HG02840 (cell line): ENCODE results near the gene LIMS1.
A peak's percentile ranks its signal among the peaks of the same experiment; 100 is the strongest.
"Not testable (repeated sequence)": the region's sequence is repeated elsewhere in the genome, so short reads cannot be mapped to it uniquely, and the experiment has no call there.

ENCODE experiments used
- ATAC-seq: cut with Tn5 transposase; IDR thresholded peaks from one replicate; pipeline ENCODE4 v1.9.1; 2021; ENCODE audit warnings: mild to moderate bottlenecking, moderate library complexity, moderate number of reproducible peaks; ENCODE audit not compliant: unreplicated experiment, low FRiP score

The LIMS1 gene

DNA sequence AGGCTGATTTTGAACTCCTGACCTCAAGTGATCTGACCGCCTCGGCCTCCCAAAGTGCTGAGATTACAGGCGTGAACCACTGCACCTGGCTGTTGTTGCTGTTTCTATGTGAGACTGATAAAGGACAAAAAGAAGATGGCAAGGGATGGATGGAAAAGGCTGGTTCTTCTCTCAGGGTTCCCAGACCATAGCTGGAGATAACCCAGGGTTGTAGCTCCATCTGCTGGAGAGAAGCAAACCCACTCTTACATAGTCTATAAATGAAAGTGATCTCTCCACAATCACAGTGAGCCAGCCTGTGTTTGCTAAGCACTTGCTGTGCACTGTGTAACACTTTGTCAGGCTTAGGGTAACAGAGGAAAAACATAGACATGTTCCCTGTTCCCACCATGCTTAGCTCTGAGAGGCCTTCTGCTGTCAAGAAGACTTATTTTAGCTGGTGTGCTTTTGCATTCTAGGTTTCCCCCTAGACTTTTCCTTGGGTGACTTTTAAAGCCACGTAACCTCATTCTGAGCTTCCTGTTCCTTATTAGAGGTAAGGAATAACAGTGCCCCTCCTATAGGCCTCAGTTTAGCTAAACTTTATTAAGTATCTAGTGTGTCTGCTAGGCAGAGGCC, 49.7 kb downstream of the LIMS1 start:
- peak; percentile 58 for ATAC-seq

DNA sequence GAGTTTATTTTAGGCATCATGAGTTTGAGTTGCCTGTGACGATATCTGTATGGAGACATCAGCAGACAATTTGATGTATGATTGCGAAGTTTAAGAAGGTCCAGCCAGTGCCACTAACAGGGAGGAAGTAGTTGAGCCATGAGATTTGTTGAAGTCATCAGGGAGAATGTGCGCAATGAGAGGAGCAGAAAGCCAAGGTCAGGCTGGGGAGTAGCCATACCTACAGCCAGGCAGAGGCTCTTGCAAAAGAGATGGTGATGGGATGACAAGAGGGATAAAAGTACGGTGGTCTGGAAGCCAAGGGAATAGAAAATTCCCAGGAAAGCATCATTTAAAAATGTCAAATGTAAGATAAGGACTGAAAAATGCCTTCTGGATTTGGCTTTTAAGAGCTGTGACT, 51.2 kb downstream of the LIMS1 start:
- no peak for ATAC-seq

DNA sequence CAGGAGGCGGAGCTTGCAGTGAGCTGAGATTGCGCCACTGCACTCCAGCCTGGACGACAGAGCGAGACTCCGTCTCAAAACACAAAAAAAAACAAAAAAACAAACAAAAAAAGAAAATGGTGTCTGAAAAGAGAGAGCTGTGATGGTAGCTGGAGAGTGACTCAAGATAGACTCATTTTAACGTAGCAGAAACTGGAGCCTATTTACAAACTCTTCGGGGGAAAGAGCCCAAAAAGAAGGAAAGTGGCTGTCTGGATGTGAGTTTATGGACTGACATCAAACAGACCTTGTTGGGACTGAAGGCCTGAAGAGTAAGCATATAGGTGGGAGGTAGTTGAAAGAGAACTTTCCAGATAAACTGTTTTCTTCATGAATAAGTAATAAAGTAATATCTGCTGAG, 51.8 kb downstream of the LIMS1 start:
- ATAC-seq, result no peak

DNA sequence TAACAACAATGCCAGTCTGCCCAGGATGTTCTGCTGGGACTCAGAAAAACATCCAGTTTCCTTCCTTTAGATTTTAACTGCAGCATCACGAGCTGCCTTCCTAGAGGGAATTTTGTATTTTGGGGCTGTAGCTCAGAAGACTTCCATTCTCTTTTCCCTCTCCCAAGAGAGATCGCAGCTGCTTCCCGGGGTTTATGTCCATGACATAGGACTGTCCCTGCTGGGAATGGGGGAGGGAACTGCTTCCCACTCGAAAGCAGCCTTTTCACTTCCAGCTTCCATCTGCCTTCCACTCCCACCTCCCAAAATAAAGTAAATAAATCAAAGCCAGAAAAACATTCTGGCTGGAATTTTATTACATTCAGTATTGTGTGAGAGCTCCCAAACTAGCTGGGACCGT, 52.4 kb downstream of the LIMS1 start:
- ATAC-seq, result no peak

DNA sequence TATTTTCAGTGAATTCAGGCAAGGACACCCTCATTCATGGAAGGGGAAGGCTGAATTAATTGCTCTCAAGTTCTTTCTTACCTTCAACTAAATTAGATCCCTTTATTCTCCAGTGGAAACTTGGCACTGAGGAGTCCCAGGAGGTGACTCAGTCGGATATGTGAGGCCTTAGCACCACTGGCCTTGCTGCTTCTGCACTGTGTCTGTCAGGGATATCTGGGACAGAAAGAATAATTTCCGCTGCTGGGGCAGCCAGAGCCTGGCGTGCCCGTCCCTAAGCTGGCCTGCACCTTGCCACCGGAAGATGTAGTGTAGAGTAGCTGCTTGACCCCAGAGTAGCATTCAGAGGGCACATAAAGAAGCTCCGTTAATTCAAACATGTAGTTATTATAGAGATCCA, 53.4 kb downstream of the LIMS1 start:
- no peak for ATAC-seq

DNA sequence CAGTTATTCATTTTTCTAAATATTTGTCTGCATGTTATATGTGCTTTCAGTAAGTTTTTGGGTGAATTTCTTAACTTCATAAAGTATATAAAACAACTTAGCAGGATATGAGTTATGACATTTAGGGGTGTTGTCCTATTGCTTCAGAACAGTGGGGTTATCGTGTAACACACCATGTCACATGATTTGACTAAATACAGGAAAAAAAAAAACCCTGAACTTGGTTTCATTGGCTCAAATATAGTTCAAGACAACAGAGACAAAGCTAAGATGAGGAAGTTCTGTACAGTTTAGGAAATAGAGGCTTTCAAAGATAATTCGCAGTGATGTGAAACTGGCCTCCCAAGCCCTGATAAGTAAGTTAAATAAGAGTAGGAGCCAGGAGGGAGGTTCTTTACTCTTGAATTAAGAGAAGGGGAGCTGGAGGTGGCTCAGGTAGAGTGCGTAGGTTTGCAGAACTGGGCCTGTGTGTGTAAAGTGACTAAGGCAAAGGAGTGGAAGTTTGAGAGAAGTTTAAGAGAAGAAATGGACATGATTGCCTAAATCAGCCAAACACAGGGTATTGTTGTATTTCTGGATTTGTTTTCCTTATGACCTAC, 53.9 kb downstream of the LIMS1 start:
- no peak for ATAC-seq

DNA sequence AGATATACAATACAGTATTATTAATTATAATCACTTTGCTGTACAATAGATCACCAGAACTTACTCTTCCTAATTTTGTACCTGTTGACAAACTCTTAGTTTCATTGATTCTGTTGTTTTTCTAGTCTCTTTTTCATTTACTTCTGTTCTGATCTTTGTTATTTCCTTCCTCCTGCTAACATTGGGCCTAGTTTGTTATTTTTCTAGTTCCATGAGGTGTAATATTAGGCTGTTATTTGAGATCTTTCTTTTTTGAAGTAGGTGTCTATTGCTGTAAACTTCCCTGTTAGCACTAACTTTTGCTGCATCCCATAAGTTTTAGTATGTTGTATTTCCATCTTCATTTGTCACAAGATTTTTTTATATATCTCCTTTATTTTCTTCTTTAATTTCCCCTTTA, 55.1 kb downstream of the LIMS1 start:
- ATAC-seq, result no peak

DNA sequence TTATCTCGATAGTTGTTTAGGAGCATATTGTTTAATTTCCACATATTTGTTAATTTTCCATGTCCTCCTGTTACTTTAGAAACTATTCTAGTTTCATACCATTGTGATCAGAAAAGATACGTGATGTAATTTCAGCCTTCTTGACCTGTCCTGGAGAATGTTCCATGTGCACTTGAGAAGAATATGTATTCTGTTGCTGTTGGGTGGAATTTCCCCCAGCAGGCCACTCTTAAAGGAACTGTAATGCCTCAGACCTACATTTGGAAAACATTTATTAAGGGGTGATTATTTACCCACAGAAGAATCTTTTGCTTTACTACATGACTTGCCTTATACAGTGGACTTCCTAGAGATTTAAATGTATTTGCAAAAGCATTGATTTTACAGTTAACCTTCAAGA, 55.5 kb downstream of the LIMS1 start:
- no peak for ATAC-seq

DNA sequence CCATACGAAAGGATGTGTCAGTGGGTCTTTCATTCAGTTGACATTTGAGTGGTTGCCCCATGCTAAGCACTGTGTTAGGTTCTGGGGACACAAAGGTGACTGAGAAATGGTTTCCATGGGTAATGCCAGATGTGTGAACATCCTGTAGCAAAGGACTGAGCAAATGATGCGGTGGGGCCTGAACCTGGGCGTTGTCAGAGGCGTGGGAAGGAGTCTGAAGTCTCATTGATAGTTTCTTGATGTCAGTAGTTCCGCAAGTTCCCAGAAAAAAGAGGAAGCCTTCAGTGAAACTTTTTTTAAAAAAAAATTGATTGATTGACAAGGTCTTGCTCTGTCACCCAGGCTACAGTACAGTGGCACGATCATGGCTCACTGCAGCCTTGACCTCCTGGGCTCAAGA, 56.9 kb downstream of the LIMS1 start:
- peak; percentile 48 for ATAC-seq

DNA sequence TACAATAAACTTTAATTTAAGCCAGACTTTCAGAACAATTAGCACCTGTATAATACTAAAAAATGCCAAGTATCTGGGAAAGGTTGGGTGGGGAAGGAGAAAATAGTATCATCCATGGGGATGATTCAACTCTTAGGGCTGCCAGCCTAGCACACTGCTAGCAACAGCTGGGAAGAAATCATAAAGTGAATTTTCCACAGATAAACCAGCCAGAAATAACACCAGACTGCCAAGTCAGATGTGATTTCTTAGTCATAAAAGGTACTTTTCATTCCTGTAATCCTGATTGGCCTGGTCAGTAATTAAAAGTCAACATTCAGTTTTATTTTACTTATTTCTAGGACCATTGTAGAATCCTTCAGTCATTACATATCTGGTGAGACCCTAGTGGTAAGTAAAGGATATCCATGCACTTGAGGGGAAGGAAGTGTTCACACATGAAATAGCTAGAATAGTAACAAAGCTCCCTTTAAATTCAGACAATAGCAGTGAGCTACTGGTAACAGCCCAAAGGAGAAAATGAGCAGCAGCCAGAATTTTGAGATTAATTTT, 59.4 kb downstream of the LIMS1 start:
- ATAC-seq, result no peak

DNA sequence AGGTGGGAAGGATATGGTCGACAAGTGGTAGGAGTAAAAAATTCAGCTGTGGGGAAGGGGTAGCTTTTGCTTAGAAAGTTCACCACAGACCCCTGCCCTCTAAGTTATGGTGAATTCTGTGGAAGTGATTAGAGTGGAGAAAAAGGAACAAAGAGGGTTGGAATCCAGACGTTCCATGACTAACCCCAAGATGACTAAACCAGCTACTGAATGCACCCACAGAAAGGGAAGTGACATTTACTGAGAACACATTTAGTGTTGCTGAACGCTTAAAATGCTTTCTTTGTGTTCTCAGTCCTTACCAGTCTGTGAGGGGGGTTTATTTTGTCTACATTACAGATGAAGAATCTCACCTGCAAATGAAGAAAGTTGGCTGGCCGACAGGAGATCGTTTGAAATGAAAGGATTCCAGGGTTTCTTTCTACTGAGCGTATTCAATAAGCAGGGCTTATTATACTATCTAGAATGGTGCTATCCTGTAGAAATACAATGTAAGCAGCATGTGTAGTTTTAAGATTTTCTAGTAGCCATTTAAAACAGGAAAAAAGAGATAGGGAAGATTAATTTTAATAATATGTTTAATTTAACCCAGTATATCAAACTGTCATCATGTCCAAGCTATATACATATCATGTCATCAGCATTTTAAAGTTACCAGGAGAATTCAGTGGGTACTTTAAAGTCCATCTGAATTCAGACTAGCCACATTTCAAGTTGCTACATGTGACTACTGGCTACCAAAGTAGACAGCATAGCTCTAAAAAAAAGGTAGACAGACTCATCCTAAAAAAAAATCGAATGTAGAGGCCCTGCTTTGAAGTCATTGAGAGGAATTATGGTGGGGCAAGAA, 60.1 kb downstream of the LIMS1 start:
- peak; percentile 80 for ATAC-seq

DNA sequence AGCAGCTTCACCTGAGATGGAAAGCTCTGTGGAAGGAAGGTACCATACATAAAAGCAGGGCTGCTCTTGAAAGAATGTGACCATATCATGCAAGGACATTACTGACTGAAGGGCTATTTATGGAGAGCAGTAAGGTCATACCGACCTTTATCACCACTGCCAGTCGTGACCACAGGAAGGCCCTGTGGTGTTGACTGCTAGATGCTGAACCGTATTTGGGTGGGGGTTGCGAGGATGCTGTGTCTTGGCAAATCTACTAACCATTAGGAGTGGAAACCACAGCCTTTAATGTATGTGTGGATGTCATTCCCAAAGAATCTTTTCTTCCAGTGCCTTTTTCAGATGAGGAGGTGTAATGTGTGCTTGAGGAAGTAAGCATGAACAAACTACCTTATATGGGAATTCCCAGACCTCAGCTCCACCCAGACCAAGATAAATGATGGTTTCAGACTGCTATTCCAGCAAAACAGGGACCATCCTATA, 60.8 kb downstream of the LIMS1 start:
- no peak for ATAC-seq

DNA sequence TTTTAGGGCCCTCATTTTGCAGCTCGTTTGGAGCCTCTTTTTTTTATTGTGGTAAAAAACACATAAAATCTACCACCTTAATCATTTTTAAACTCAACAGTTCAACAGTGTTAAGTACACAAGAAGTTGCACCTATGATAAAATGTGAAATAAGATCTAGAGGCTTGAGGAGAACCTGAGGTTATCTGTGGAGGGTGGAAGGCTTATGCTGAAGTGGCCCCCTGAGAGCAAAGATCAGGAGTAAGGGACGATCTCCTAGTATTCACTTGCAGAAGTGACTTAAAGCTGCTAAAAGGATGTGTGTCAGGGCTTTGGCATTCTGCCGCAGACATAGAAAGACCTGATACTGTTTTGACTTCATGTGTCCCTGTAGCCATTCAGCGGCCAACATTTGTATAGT, 61.5 kb downstream of the LIMS1 start:
- ATAC-seq, result not testable (repeated sequence)

DNA sequence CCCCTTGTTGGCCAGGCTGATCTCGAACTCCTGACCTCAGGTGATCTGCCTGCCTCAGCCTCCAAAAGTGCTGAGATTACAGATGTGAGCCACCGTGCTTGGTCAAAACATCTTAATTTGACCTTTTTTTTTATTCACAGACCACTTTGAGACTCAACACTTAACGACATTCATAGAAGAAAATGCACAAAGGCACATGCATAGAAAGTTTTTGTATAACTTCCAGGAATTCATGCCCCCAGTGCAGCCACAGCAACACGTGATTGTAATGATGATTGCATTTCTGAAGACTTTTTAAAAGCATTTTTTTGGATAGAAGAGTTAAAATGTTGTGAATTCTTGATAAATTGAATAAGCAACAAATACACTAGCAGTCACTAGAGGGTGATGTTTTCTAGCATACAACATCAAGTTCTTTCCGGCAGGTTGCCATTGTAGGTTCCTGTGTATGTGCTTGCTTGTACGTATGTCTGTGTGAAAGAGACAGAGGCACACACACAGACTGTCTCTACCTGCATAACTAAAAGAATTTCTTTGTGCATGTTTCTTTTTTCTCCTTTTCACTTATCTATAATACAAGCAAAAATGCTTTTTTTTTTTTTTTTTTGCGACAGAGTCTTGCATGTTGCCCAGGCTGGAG, 63.0 kb downstream of the LIMS1 start:
- not testable (repeated sequence) for ATAC-seq

DNA sequence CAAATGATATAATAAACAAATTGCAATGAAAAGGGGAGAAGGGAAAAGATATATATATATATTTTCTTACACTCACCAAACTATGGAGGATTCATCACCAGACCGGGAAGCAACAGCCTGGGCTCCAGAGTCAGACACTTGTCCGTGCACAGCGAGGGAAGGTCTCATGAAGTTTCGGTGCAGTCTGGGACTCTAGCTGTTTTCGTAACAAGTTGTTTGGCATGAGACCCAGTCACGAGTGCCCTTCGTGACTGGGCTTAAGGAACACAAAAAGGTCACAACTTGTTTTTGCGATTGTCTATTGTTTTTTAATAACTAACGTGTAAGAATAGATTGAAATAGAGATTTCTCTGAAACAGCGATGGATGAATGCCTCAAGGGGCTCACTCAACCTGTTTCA, 66.9 kb downstream of the LIMS1 start:
- not testable (repeated sequence) for ATAC-seq

DNA sequence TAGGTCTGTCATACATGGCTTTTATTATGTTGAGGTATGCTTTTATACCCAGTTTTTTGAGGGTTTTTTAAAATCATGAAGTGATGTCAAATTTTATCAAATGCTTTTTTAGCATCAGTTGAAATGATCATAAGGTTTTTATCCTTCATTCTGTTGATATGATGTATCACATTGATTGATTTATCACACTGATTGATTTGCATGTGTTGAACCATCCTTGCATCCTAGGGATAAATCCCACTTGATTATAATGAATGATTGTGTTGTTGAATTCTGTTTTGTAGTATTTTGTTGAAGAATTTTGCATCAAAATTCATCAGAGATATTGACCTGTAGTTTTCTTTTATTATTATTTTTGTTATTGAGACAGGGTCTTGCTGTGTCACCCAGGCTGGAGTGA, 68.2 kb downstream of the LIMS1 start:
- ATAC-seq, result no peak

DNA sequence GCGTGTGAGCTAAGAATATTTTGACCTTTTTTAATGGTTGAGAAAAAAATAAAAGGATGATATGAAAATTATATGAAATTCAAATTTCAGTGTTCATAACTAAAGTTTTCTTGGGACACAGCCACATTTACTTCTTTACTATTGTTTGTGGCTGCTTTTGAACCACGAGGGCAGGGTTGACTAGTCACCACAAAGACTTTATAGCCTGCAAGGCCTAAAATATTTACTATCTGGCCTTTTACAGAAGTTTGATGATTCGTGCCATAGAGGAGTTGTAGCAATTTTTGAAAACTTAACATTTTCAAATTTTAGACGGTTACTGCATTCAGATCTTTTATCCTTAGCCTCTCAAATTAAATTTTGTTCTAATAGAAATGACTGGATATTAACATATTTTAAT, 69.9 kb downstream of the LIMS1 start:
- no peak for ATAC-seq

DNA sequence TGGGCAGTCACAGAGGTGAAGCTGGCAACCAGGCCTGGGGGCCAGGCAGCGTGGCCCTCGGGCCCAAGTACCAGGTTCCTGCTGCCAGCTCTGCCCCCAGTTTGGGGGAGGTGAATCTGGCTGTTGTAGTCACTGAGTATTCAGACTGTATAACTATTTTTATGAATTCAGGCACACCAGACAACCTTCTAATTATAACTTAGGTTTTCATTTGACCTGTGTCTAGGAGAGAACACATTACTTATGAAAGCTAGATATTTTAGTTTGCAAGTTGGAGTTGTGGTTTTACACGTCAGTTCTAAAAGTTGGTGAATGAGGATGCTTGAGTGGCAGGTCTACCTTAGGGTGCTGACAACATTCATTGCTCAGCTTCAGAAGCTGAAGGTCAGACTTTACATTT, 71.7 kb downstream of the LIMS1 start:
- ATAC-seq, result no peak

DNA sequence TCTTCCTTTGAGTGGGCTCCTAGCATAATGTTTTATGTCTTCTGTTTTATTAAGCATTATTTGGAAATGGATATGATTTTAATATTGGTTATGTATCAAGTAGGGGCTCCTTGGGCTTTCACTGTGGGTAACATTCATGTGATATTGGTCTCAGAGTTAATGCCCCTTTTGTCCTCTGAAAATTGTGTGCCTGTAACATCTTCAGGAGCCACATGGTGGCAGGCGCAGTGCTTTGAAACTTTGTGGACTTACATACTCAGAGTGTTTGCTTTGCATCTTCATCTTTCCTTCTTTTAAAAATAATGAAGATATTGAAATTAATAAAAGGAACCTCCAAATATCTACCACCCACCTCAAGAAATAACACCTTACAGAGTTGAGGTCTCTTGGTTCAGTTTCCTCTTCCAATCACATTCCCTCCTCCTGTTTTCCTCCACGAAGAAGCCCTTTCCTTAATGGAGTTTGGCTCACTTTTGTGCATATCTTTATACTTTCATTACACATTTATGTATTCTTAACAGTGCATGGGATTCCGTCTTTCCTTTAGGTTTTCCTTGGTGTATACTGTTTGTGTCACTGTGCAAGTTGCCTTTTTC, 73.5 kb downstream of the LIMS1 start:
- ATAC-seq, result no peak

DNA sequence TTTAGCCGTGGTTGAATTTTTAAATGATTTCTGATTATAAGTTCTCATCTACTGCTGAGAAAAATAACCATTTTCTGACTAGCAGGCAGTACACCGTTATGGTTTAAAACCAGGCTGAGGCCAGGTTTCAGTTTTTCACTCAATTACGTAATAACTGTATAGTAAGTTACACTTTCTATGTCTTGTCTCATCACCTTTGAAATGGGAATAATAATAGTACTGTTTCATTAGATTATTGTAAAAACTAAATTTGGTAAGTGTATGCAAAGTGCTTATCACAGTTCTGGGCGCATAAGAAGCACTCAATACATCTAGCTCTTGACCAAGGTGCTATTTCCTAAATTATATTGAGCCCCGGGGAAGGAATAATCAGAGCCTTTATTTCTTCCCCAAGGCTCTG, 76.8 kb downstream of the LIMS1 start:
- ATAC-seq, result no peak

DNA sequence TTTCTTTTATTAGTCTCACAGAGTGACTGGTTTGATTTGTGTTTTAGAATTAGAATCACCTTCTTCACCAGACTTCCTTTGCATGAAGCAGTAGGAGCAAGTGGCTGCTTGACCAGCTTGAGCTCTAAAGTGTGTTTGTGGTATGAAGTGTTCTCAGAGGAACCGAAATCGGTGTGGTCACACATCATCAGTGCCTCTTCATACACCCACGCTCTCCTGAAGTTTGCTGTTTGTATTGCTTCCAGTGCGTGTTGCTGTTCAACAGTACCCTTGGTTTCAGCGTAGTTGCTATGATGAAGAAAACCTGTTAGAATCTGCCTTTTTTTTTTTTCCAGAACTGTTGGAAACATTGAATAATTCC, 77.9 kb downstream of the LIMS1 start:
- ATAC-seq, result peak; percentile 81
